B cell (primary cell): ENCODE results near the gene CASZ1. TPM values are rescaled to one million over a fixed set of nuclear protein-coding genes. Genes with fewer than 3 reads are reported as not detected.

Experiments
- ATAC-seq: fragments of 200-7000 bp; cut with Tn5 transposase; one replicate; pipeline ENCODE4 v1.10.0; 2021; ENCODE audit warnings: low read depth, mild to moderate bottlenecking, moderate number of reproducible peaks, moderate library complexity
- CTCF ChIA-PET: fragments of 350-600 bp; sonication (Branson Sonifier 250); formaldehyde crosslinking; loops from one replicate; lab custom pipeline; 2021; ENCODE audit warnings: antibody characterized with exemption, inconsistent platforms; lab: Charles Lee
- POLR2A ChIA-PET: fragments of 350-600 bp; sonication (Branson Sonifier 250); formaldehyde crosslinking; loops from one replicate; lab custom pipeline; 2021; ENCODE audit warnings: antibody characterized with exemption; lab: Charles Lee
- DNase-seq: peaks from one replicate; pipeline ENCODE4 v3.0.0; 2013
- H2AFZ ChIP-seq: 2 replicates; pipeline ENCODE4 v1.6.1; 2012; ENCODE audit warnings: mild to moderate bottlenecking, low read depth, low read length; ENCODE audit not compliant: insufficient read depth, poor library complexity, severe bottlenecking
- H3K27ac ChIP-seq, 2 donors: 1 replicate in 1 of 2; 2 replicates in 1 of 2; pipeline ENCODE4 v1.5.1; 2012 to 2013; ENCODE audit warnings: low read length in 2 of 2, mild to moderate bottlenecking in 2 of 2, moderate library complexity in 1 of 2
- H3K27me3 ChIP-seq, 4 experiments: fragments of 200-600 bp in 1 of 4; sonication (generic) in 1 of 4; replicated peaks in 1 of 4; 1 replicate in 2 of 4; 2 replicates in 2 of 4; pipeline versions ENCODE4 v1.6.1 to v1.7.0; 2013 to 2016; ENCODE audit warnings: low read length in 3 of 4, mild to moderate bottlenecking in 2 of 4, mixed read lengths in 1 of 4, moderate library complexity in 1 of 4; ENCODE audit not compliant: insufficient read depth in 4 of 4, control insufficient read depth in 3 of 4; ENCODE audit errors: control extremely low read depth in 1 of 4
- H3K36me3 ChIP-seq, 2 experiments: replicated peaks in 1 of 2; 1 replicate in 1 of 2; 2 replicates in 1 of 2; pipeline versions ENCODE4 v1.6.1 to v1.7.1; 2013; ENCODE audit warnings: low read length in 1 of 2; ENCODE audit not compliant: insufficient read depth in 2 of 2, control insufficient read depth in 1 of 2; ENCODE audit errors: control extremely low read depth in 1 of 2, extremely low read depth in 1 of 2
- H3K4me1 ChIP-seq, 2 donors: fragments of 200-600 bp in 1 of 2; sonication (generic) in 1 of 2; 1 replicate in 1 of 2; 2 replicates in 1 of 2; pipeline versions ENCODE4 v1.5.1 to v1.6.1; 2013 to 2017; ENCODE audit warnings: low read length in 2 of 2; ENCODE audit not compliant: control insufficient read depth in 2 of 2, insufficient read depth in 2 of 2
- H3K4me2 ChIP-seq: replicated peaks from 2 replicates; pipeline ENCODE3; 2012; ENCODE audit warnings: mild to moderate bottlenecking, low read depth, low read length; ENCODE audit not compliant: poor library complexity, severe bottlenecking
- H3K4me3 ChIP-seq, 5 experiments: fragments of 200-600 bp in 1 of 5; sonication (generic) in 1 of 5; 1 replicate in 3 of 5; 2 replicates in 2 of 5; pipeline versions ENCODE4 v1.5.1 to v1.7.0; 2011 to 2016; ENCODE audit warnings: low read length in 4 of 5, mild to moderate bottlenecking in 4 of 5, low read depth in 2 of 5, control low read depth in 1 of 5, moderate library complexity in 1 of 5; ENCODE audit not compliant: insufficient read depth in 1 of 5; ENCODE audit errors: control extremely low read depth in 1 of 5, extremely low read depth in 1 of 5
- H3K79me2 ChIP-seq: fragments of 200-600 bp; sonication (generic); one replicate; pipeline ENCODE4 v1.6.0; 2016; ENCODE audit warnings: low read length; ENCODE audit not compliant: control insufficient read depth, insufficient read depth
- H3K9ac ChIP-seq: fragments of 200-600 bp; sonication (generic); 2 replicates; pipeline ENCODE4 v1.6.1; 2017; ENCODE audit warnings: mild to moderate bottlenecking, low read length, moderate library complexity
- H3K9me3 ChIP-seq, 3 donors: one replicate each; pipeline versions ENCODE4 v1.6.1 to v1.7.1; 2013; ENCODE audit warnings: low read length in 2 of 3; ENCODE audit not compliant: control insufficient read depth in 2 of 3, insufficient read depth in 1 of 3; ENCODE audit errors: control extremely low read depth in 1 of 3
- H4K20me1 ChIP-seq: 2 replicates; pipeline ENCODE4 v1.6.0; 2012; ENCODE audit warnings: mild to moderate bottlenecking, low read length; ENCODE audit not compliant: insufficient read depth, control insufficient read depth, poor library complexity, severe bottlenecking
- H3K27ac Mint-ChIP-seq: one replicate; pipeline ENCODE4 v1.8.0; 2021; ENCODE audit warnings: mixed read lengths
- H3K27me3 Mint-ChIP-seq: one replicate; pipeline ENCODE4 v1.8.0; 2021; ENCODE audit warnings: mixed read lengths
- H3K4me1 Mint-ChIP-seq: one replicate; pipeline ENCODE4 v1.8.0; 2021; ENCODE audit warnings: mixed read lengths
- H3K4me3 Mint-ChIP-seq: one replicate; pipeline ENCODE4 v1.8.0; 2021; ENCODE audit warnings: mixed read lengths
- H3K9me3 Mint-ChIP-seq: one replicate; pipeline ENCODE4 v1.8.0; 2022; ENCODE audit warnings: mixed read lengths; ENCODE audit not compliant: insufficient read depth
- EZH2 ChIP-seq: IDR thresholded peaks from 2 replicates; pipeline ENCODE4 v1.6.1; 2012; ENCODE audit warnings: borderline replicate concordance, low read depth, mild to moderate bottlenecking, moderate library complexity, low read length; ENCODE audit not compliant: insufficient read depth, poor library complexity, severe bottlenecking
- WGBS: methylation state at CpG from one replicate; pipeline ENCODE4 v1.1.5; 2013; ENCODE audit warnings: missing lambda C conversion rate; ENCODE audit not compliant: insufficient coverage; 5-methylcytosine and 5-hydroxymethylcytosine counted together
- intact Hi-C: fragments of 100-400 bp; cut with micrococcal nuclease; formaldehyde crosslinking; loops from one replicate; pipeline ENCODE4 v1.10.0; 2022
- polyA plus RNA-seq: library from polyadenylated mRNA; depleted of rRNA; stranded (reverse); fragments of >200 nt; gene quantifications from 2 replicates; pipeline ENCODE4 v1.2.3, GENCODE V29; 2012
- total RNA-seq, 2 donors: library from RNA; stranded (reverse); fragments of 120-200 nt in 1 of 2; gene quantifications; 1 replicate in 1 of 2; 2 replicates in 1 of 2; pipeline versions ENCODE4 v1.2.3 to v1.2.4, GENCODE V29; 2013 to 2022
- TF ChIP-seq, protein P1 (sequence below): fragments of 200-600 bp; IDR thresholded peaks from one replicate; pipeline ENCODE4 v1.8.0; 2022; ENCODE audit warnings: antibody characterized with exemption, mild to moderate bottlenecking

Gene CASZ1
- total and polyA plus RNA-seq, 2 donors (not counting 1 experiment from before 2014, with no cell fraction given): 9.5 to 27.2 TPM

DNA sequence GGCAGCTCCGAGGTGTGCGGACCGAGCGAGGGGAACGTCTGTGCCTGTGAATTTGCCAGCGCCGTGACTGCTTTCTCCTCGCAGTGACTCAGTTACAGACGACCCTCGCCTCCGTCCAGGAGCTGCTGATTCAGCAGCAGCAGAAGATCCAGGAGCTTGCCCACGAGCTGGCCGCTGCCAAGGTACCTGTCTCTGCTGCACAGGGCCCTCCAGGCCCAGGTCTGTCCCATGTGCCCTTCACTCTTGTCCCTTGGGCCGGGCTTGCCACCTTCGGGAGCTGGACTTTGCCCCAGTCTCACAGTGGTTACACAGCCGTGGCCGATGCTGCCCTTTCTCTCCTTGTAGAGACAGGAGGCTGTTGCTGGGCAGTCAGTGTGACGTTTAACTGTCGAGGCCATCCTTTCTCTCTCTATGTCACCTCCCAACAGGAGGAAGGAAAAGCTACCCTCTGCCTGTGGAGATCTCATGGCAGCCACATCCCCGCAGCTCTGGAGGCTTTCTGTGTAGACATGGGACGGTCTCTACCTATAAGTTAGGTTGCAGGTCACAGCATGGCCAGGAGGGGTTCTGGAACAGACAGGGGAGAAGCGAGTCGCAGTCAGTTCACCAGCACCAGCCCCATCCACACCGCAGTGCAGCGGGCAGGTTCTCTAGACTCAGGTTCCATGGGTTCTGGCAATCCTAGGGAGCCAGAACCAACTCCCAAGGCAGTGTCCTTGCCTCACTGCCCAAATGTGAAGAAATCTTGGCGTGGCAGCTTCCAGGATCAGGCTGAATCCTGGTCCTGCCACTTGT lies 172.0 kb downstream of the CASZ1 start:
- H3K27me3 Mint-ChIP-seq: no peaks in the 10 kb centered on the region
- no peaks in the 10 kb centered on the region for H3K4me1 ChIP-seq
- DNase-seq: no peak
- H3K79me2 ChIP-seq: no peaks in the 10 kb centered on the region
- no peaks in the 10 kb centered on the region for H3K9me3 ChIP-seq
- H3K9ac ChIP-seq: no peak overlapping the region
- 99% methylated on average over 25 of the region's 26 CpGs for WGBS
- H2AFZ ChIP-seq: no peak overlapping the region
- no peaks in the 10 kb centered on the region for H3K4me1 Mint-ChIP-seq
- no peaks in the 10 kb centered on the region for H4K20me1 ChIP-seq
- no peak overlapping the region for H3K27ac ChIP-seq
- no peak overlapping the region for H3K27ac Mint-ChIP-seq
- H3K9me3 Mint-ChIP-seq: no peaks in the 10 kb centered on the region
- no peak for ATAC-seq
- H3K4me3 ChIP-seq: no peak overlapping the region
- no peaks in the 10 kb centered on the region for H3K27me3 ChIP-seq
- intact Hi-C loops: no loop called here
- no peak overlapping the region for H3K4me3 Mint-ChIP-seq
- CTCF ChIA-PET: no interaction called here
- no peak overlapping the region for H3K4me2 ChIP-seq
- TF ChIP-seq, protein P1, sequence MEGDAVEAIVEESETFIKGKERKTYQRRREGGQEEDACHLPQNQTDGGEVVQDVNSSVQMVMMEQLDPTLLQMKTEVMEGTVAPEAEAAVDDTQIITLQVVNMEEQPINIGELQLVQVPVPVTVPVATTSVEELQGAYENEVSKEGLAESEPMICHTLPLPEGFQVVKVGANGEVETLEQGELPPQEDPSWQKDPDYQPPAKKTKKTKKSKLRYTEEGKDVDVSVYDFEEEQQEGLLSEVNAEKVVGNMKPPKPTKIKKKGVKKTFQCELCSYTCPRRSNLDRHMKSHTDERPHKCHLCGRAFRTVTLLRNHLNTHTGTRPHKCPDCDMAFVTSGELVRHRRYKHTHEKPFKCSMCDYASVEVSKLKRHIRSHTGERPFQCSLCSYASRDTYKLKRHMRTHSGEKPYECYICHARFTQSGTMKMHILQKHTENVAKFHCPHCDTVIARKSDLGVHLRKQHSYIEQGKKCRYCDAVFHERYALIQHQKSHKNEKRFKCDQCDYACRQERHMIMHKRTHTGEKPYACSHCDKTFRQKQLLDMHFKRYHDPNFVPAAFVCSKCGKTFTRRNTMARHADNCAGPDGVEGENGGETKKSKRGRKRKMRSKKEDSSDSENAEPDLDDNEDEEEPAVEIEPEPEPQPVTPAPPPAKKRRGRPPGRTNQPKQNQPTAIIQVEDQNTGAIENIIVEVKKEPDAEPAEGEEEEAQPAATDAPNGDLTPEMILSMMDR: no peak
- no peak for TF ChIP-seq EZH2
- peaks cover 0 to 24% of the 10 kb centered on the region in 2 experiments for H3K36me3 ChIP-seq
- POLR2A ChIA-PET: no interaction called here

DNA sequence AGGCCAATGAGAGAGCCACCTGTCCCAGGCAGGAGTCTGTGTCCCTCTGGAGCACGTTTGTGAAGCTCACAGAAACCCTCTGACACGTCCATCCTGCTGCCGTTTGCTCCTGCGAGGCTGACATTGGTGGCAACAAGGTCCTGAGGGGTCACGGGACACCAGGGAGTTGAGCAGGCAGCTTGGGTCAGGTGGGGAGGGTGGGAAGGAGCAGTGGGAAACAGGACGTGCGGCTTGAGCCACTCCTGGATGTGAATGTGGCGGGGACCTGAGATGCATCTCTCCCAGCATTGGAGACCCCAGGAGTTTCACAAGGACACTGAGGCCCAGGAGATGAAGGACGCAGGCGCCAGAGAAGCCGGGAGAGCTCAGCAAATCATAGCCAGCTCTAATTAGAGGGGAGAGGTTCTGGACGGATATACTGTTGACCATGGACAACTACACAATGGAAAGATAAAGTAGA lies 172.7 kb downstream of the CASZ1 start:
- Histone ChIP-seq H2AFZ (no peak overlapping the region), H3K4me2 (no peak overlapping the region), H3K36me3 (peaks cover 0 to 23% of the 10 kb centered on the region in 2 experiments), H3K9me3 (no peaks in the 10 kb centered on the region), H3K27me3 (no peaks in the 10 kb centered on the region), H4K20me1 (no peaks in the 10 kb centered on the region), H3K4me1 (no peaks in the 10 kb centered on the region), H3K9ac (no peak overlapping the region), H3K79me2 (no peaks in the 10 kb centered on the region), H3K27ac (no peak overlapping the region), H3K4me3 (no peak overlapping the region)
- intact Hi-C loops: no loop called here
- Mint-ChIP-seq H3K27me3 (no peaks in the 10 kb centered on the region), H3K27ac (no peak overlapping the region), H3K4me1 (no peaks in the 10 kb centered on the region), H3K4me3 (no peak overlapping the region), H3K9me3 (no peaks in the 10 kb centered on the region)
- TF ChIP-seq, protein P1: no peak
- TF ChIP-seq EZH2: no peak
- ChIA-PET CTCF (no interaction called here), POLR2A (no interaction called here)
- 97% methylated on average over 12 of the region's 12 CpGs for WGBS
- ATAC-seq: no peak
- no peak for DNase-seq
